Endothelial cell of umbilical vein (primary cell): Measurements from ENCODE around the gene FUT8. TPM values are rescaled to one million over a fixed set of nuclear protein-coding genes. Genes with fewer than 3 reads are reported as not detected.

Experiments
- BruUV-seq: library from RNA; stranded (reverse); fragments of 400-500 nt; replicated peaks from 2 replicates; lab custom pipeline; 2021; lab: Mats Ljungman, UMichigan
- CTCF ChIA-PET: fragments of 300-600, 350-600 bp; sonication (Branson Sonifier 250); formaldehyde crosslinking; loops from one replicate; lab custom pipeline; 2021; ENCODE audit warnings: antibody characterized with exemption, inconsistent platforms; lab: Charles Lee
- POLR2A ChIA-PET: fragments of 300-600, 350-600 bp; sonication (Branson Sonifier 250); formaldehyde crosslinking; loops from one replicate; lab custom pipeline; 2021; ENCODE audit warnings: antibody characterized with exemption, inconsistent platforms; lab: Charles Lee
- DNase-seq: peaks from one replicate; pipeline ENCODE4 v3.0.0-alpha.2; 2011; ENCODE audit warnings: low read depth, low spot score
- FAIRE-seq: peaks from 2 replicates; lab custom pipeline; 2011; peaks lifted over from hg19 to GRCh38; lab: Jason Lieb, UNC
- H2AFZ ChIP-seq: 2 replicates; pipeline ENCODE4 v1.6.0; 2012; ENCODE audit warnings: low read depth, low read length, control low read depth, inconsistent platforms
- H3K27ac ChIP-seq: 2 replicates; pipeline ENCODE4 v1.5.1; 2011; ENCODE audit warnings: low read depth, mild to moderate bottlenecking, control low read depth, low read length, moderate library complexity; ENCODE audit not compliant: insufficient read depth
- H3K27me3 ChIP-seq, 2 experiments: 2 replicates each; pipeline versions ENCODE4 v1.6.0 to v1.6.1; 2011; ENCODE audit warnings: low read length in 2 of 2, mixed read lengths in 1 of 2; ENCODE audit not compliant: control insufficient read depth in 2 of 2, insufficient read depth in 2 of 2
- H3K36me3 ChIP-seq, 2 experiments: 2 replicates in 1 of 2; 3 replicates in 1 of 2; pipeline ENCODE4 v1.5.1; 2011; ENCODE audit warnings: low read length in 2 of 2, mild to moderate bottlenecking in 1 of 2, moderate library complexity in 1 of 2; ENCODE audit not compliant: control insufficient read depth in 2 of 2, insufficient read depth in 2 of 2; ENCODE audit errors: extremely low read depth in 1 of 2
- H3K4me1 ChIP-seq: 3 replicates; pipeline ENCODE4 v1.5.1; 2011; ENCODE audit warnings: mild to moderate bottlenecking, low read length; ENCODE audit not compliant: control insufficient read depth, insufficient read depth; ENCODE audit errors: extremely low read depth
- H3K4me2 ChIP-seq: 2 replicates; pipeline ENCODE4 v1.6.1; 2011; ENCODE audit warnings: low read length, control low read depth, mixed read lengths; ENCODE audit not compliant: insufficient read depth
- H3K4me3 ChIP-seq, 3 experiments: fragments of 200-600 bp in 1 of 3; sonication (generic), shearing (Covaris generic) in 1 of 3; replicated peaks in 1 of 3; 2 replicates each; pipeline ENCODE4 v1.5.1; 2011 to 2016; ENCODE audit warnings: control low read depth in 3 of 3, low read length in 3 of 3, mild to moderate bottlenecking in 2 of 3, inconsistent platforms in 1 of 3, low read depth in 1 of 3, moderate library complexity in 1 of 3; ENCODE audit not compliant: insufficient read depth in 1 of 3
- H3K79me2 ChIP-seq: 2 replicates; pipeline ENCODE4 v1.6.0; 2012; ENCODE audit warnings: low read length, inconsistent platforms; ENCODE audit not compliant: control insufficient read depth, insufficient read depth
- H3K9ac ChIP-seq: replicated peaks from 2 replicates; pipeline ENCODE3; 2011; ENCODE audit warnings: low read length, control low read depth; ENCODE audit not compliant: insufficient read depth; ENCODE audit errors: extremely low read depth
- H3K9me1 ChIP-seq: replicated peaks from 3 replicates; pipeline ENCODE4 v1.6.0; 2011; ENCODE audit warnings: mild to moderate bottlenecking, low read length; ENCODE audit not compliant: control insufficient read depth, insufficient read depth; ENCODE audit errors: extremely low read depth
- H3K9me3 ChIP-seq: replicated peaks from 2 replicates; pipeline ENCODE4 v1.5.1; 2012; ENCODE audit warnings: low read length, inconsistent platforms; ENCODE audit not compliant: control insufficient read depth, insufficient read depth
- H4K20me1 ChIP-seq: replicated peaks from 2 replicates; pipeline ENCODE3; 2011; ENCODE audit warnings: mild to moderate bottlenecking, low read length; ENCODE audit not compliant: control insufficient read depth, insufficient read depth; ENCODE audit errors: extremely low read depth
- CTCF ChIP-seq, 2 donors: IDR thresholded peaks; 1 replicate in 1 of 2; 2 replicates in 1 of 2; pipeline ENCODE4 v1.5.1; 2011; ENCODE audit warnings: low read length in 2 of 2, mild to moderate bottlenecking in 2 of 2, moderate library complexity in 2 of 2, control low read depth in 1 of 2, inconsistent platforms in 1 of 2, low read depth in 1 of 2; ENCODE audit not compliant: insufficient read depth in 1 of 2; ENCODE audit errors: extremely low read depth in 1 of 2
- EZH2 ChIP-seq: IDR thresholded peaks from 2 replicates; pipeline ENCODE4 v1.6.1; 2012; ENCODE audit warnings: borderline replicate concordance, low read depth, mild to moderate bottlenecking, moderate library complexity, low read length, inconsistent platforms; ENCODE audit not compliant: severe bottlenecking
- FOS ChIP-seq: IDR thresholded peaks from 2 replicates; pipeline ENCODE4 v1.6.1; 2011; ENCODE audit warnings: mild to moderate bottlenecking, low read length, moderate library complexity, borderline replicate concordance; ENCODE audit not compliant: insufficient read depth
- GATA2 ChIP-seq: IDR thresholded peaks from 2 replicates; pipeline ENCODE4 v1.7.0; 2011; ENCODE audit warnings: low read depth, mild to moderate bottlenecking, moderate library complexity, mixed read lengths, low read length; ENCODE audit not compliant: insufficient read length, insufficient read depth
- JUN ChIP-seq: IDR thresholded peaks from 2 replicates; pipeline ENCODE4 v1.6.1; 2011; ENCODE audit warnings: borderline replicate concordance, low read depth; ENCODE audit not compliant: insufficient read length, insufficient read depth
- MAX ChIP-seq: IDR thresholded peaks from 2 replicates; pipeline ENCODE4 v1.6.1; 2011; ENCODE audit not compliant: insufficient read depth, insufficient read length
- MYC ChIP-seq: IDR thresholded peaks from one replicate; pipeline ENCODE4 v1.6.1; 2011; ENCODE audit warnings: mild to moderate bottlenecking, low read depth, low read length
- POLR2A ChIP-seq: IDR thresholded peaks from 2 replicates; pipeline ENCODE4 v1.6.1; 2012; ENCODE audit warnings: low read depth, mild to moderate bottlenecking, control low read depth, low read length
- POLR2AphosphoS5 ChIP-seq: IDR thresholded peaks from 2 replicates; pipeline ENCODE4 v1.6.1; 2012; ENCODE audit warnings: low read depth, mild to moderate bottlenecking, control low read depth, low read length, moderate library complexity; ENCODE audit not compliant: insufficient read depth
- dilution Hi-C: fragments of 300-500 bp; cut with MboI; formaldehyde crosslinking; loops from one replicate; pipeline ENCODE4 v1.15.0; 2019; ENCODE audit warnings: low sequenced_read_pairs; ENCODE audit not compliant: extremely low pct_ligation_motif_present
- intact Hi-C: fragments of 100-400 bp; cut with micrococcal nuclease; formaldehyde crosslinking; loops from one replicate; pipeline ENCODE4 v1.10.0; 2022
- polyA plus RNA-seq, 4 experiments: library from polyadenylated mRNA; depleted of rRNA in 3 of 4; stranded (reverse) in 3 of 4; unstranded in 1 of 4; fragments of >200 nt; gene quantifications; 2 replicates each; pipeline versions ENCODE4 v1.2.1 to v1.2.3, GENCODE V29; 2011 to 2012; ENCODE audit warnings: missing spikeins in 1 of 4
- total RNA-seq: library from RNA; stranded (reverse); gene quantifications from 2 replicates; pipeline ENCODE4 v1.2.3, GENCODE V29; 2021

FUT8 gene
- total and polyA plus RNA-seq, 2 donors (not counting 3 experiments of a cell fraction or from before 2014, with no cell fraction given): 16.7 to 38.8 TPM

GRCh38 chr14:65439117-65439516, 26.6 kb downstream of the FUT8 start:
- CTCF ChIA-PET: interaction anchor here (1.2 to 1.6 kb wide), 3 partner anchors 9 to 24 kb away, joined by 3 to 4 read pairs (median 3); no protein-coding TSS in a partner anchor
- no peaks in the 10 kb centered on the region for H3K36me3 ChIP-seq
- BruUV-seq: no TSS peak
- TF ChIP-seq CTCF (IDR thresholded peaks at IDR 0.05; ENCODE audit: extremely low read depth in 1 of 2, insufficient read depth in 1 of 2, low read depth in 1 of 2, low read length in 2 of 2) (no peak), MYC (no peak), POLR2A (no peak), MAX (no peak), EZH2 (no peak), JUN (no peak), GATA2 (no peak), FOS (no peak), POLR2AphosphoS5 (no peak)
- no peak for DNase-seq
- POLR2A ChIA-PET: no interaction called here
- no peaks in the 10 kb centered on the region for H3K9me1 ChIP-seq
- dilution Hi-C loops (no loop called here), intact Hi-C loops (no loop called here)
- H3K27me3 ChIP-seq: no peaks in the 10 kb centered on the region
- peaks cover 28% of the 10 kb centered on the region for H3K79me2 ChIP-seq
- no peaks in the 10 kb centered on the region for H4K20me1 ChIP-seq
- no peaks in the 10 kb centered on the region for H3K9me3 ChIP-seq
- peaks cover 6% of the 10 kb centered on the region for H3K4me1 ChIP-seq
- H3K4me3 ChIP-seq: no peak overlapping the region
- no peak for FAIRE-seq
- H2AFZ ChIP-seq: no peak overlapping the region
- no peak overlapping the region for H3K27ac ChIP-seq
- no peak overlapping the region for H3K4me2 ChIP-seq
- H3K9ac ChIP-seq: no peak overlapping the region
